Measurements from ENCODE around the gene LYRM7. TPM values are rescaled to one million over a fixed set of nuclear protein-coding genes. Genes with fewer than 3 reads are reported as not detected.
A peak's percentile ranks its signal among the peaks of the same experiment; 100 is the strongest.

The LYRM7 gene
- total and polyA plus RNA-seq, 12 donors, result 5.3 to 31.5 (median 23.9) TPM

GRCh38 chr5:131160134-131160533, 10.6 kb upstream of the LYRM7 start:
- no peaks in the 10 kb centered on the region for H3K9me3 ChIP-seq
- TF ChIP-seq, protein P1, sequence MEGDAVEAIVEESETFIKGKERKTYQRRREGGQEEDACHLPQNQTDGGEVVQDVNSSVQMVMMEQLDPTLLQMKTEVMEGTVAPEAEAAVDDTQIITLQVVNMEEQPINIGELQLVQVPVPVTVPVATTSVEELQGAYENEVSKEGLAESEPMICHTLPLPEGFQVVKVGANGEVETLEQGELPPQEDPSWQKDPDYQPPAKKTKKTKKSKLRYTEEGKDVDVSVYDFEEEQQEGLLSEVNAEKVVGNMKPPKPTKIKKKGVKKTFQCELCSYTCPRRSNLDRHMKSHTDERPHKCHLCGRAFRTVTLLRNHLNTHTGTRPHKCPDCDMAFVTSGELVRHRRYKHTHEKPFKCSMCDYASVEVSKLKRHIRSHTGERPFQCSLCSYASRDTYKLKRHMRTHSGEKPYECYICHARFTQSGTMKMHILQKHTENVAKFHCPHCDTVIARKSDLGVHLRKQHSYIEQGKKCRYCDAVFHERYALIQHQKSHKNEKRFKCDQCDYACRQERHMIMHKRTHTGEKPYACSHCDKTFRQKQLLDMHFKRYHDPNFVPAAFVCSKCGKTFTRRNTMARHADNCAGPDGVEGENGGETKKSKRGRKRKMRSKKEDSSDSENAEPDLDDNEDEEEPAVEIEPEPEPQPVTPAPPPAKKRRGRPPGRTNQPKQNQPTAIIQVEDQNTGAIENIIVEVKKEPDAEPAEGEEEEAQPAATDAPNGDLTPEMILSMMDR (IDR thresholded peaks at IDR 0.05), result no peak
- no peak overlapping the region for H3K27ac ChIP-seq
- 94 to 99% methylated on average over 2 of the region's 2 CpGs for WGBS, 2 donors
- H3K4me3 ChIP-seq, result no peak overlapping the region
- intact Hi-C loops (cut with DNase I), result loop anchor here in 6 of 10 donors (5.0 to 10.0 kb wide), 6 partner anchors 105 to 257 kb away; partner anchors contain the start of gene CDC42SE2 (in 1 of the 6)
- DNase-seq (no peak), ATAC-seq (no peak)
- peaks cover 0 to 70% (median 23%) of the 10 kb centered on the region in 9 donors for H3K36me3 ChIP-seq
- no peaks in the 10 kb centered on the region for H3K27me3 ChIP-seq
- H3K4me1 ChIP-seq, result peaks cover 0 to 17% (median 12%) of the 10 kb centered on the region in 9 donors

GRCh38 chr5:131163276-131164119, 7.2 kb upstream of the LYRM7 start:
- DNase-seq (no peak), ATAC-seq (no peak)
- H3K4me3 ChIP-seq, result peak overlapping the region; percentile 73 to 95 (median 82)
- 28 to 35% methylated on average over 9 of the region's 9 CpGs for WGBS, 2 donors
- peaks cover 0 to 25% (median 20%) of the 10 kb centered on the region in 9 donors for H3K4me1 ChIP-seq
- peaks cover 0 to 47% (median 23%) of the 10 kb centered on the region in 9 donors for H3K36me3 ChIP-seq
- intact Hi-C loops (cut with DNase I), result loop anchor here in 7 of 10 donors (2.0 to 10.0 kb wide), 9 partner anchors 101 to 254 kb away; partner anchors contain the start of gene CDC42SE2 (in 2 of the 7)
- H3K27me3 ChIP-seq, result no peaks in the 10 kb centered on the region
- no peaks in the 10 kb centered on the region for H3K9me3 ChIP-seq
- H3K27ac ChIP-seq, result peak overlapping the region in 9 of 10 donors; percentile 85 to 98 (median 92)
- TF ChIP-seq, protein P1 (IDR thresholded peaks at IDR 0.05), result no peak

DNA sequence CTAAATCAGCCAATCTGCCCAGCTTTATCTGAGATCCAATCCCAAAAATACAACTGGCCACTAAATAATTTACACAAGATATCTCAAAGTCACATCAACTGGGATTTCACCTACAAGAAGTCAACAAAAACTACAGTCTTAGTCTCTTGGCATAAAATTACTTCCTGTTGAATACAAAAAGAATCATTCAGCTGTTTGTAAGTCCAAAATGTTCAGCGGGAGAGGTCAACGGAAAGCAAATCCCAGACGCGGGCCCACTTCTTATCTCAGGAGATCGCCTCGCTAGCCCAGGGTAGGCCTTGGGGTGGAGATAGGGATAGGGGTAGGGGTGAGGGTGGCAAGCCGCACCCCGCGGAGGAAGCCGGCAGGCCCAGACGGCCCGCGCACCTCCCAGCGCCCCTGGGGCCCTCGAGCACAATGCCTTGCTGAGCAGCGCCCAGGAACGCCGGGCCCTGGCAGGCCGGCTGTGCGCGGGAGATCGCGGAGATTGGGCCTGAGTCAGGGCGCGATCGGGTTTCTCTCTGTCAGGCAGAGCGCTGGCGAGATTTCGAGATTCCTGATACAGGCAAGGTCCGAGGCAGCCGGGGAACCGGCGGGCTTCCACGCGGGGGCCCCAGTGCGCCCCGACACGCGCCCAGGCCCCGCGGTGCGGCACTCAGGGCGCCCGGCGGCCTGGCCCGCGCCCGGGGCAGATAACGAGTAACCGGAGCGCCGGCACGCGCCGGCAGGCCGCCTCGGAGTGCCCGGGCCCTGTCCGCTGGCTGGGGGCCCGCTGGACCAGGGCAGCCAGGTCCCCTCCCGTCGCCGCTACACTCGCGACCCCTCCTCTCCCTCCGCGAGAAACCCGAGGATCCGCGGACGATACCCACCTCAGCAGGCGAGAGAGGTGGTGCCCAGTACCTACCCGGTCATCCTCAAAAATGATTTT, 6.3 kb upstream of the LYRM7 start:
- H3K27me3 ChIP-seq, result no peaks in the 10 kb centered on the region
- H3K4me3 ChIP-seq, result peak overlapping the region; percentile 73 to 95 (median 82)
- peaks cover 0 to 25% (median 20%) of the 10 kb centered on the region in 9 donors for H3K4me1 ChIP-seq
- TF ChIP-seq, protein P1 (IDR thresholded peaks at IDR 0.05), result peak in 2 of 9 donors; percentile 19 to 24
- ATAC-seq (peak; percentile 70 to 92 (median 81)), DNase-seq (peak; percentile 45 to 64)
- H3K36me3 ChIP-seq, result peaks cover 0 to 37% (median 23%) of the 10 kb centered on the region in 9 donors
- H3K27ac ChIP-seq, result peak overlapping the region; percentile 85 to 98 (median 92)
- no peaks in the 10 kb centered on the region for H3K9me3 ChIP-seq
- intact Hi-C loops (cut with DNase I), result loop anchor here in 8 of 10 donors (2.0 to 10.0 kb wide), 10 partner anchors 98 to 253 kb away; partner anchors contain the start of gene CDC42SE2 (in 4 of the 8)
- 0% methylated on average over 60 to 73 of the region's 73 CpGs for WGBS, 2 donors
